ENCODE measurements around the gene OR2G2.

DNA sequence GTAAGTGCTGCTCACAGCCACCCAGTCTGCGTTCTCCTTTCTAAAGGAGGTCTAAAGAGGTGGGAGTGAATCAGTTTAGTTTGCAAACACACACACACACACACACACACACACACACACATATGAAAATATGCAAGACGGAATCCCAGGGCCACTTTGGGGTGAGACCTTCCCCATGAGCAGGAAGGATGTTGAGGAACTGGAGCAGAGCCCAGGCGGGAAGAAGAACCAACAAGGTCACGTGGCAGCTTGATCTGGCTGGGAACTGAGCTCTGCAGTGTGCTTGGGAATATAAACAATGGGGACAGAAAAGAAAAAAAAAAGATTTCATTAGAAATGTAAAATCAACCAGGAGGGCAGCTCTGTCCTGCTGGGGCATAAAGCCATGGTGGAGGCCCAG is 49.9 kb downstream of the OR2G2 start:
- TF ChIP-seq, protein P1, sequence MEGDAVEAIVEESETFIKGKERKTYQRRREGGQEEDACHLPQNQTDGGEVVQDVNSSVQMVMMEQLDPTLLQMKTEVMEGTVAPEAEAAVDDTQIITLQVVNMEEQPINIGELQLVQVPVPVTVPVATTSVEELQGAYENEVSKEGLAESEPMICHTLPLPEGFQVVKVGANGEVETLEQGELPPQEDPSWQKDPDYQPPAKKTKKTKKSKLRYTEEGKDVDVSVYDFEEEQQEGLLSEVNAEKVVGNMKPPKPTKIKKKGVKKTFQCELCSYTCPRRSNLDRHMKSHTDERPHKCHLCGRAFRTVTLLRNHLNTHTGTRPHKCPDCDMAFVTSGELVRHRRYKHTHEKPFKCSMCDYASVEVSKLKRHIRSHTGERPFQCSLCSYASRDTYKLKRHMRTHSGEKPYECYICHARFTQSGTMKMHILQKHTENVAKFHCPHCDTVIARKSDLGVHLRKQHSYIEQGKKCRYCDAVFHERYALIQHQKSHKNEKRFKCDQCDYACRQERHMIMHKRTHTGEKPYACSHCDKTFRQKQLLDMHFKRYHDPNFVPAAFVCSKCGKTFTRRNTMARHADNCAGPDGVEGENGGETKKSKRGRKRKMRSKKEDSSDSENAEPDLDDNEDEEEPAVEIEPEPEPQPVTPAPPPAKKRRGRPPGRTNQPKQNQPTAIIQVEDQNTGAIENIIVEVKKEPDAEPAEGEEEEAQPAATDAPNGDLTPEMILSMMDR (IDR thresholded peaks at IDR 0.05 in 2 of 3, conservative IDR thresholded peaks at IDR 0.05 in 1 of 3; ENCODE audit: borderline replicate concordance in 1 of 3, insufficient read depth in 1 of 3, low read depth in 2 of 3, low read length in 2 of 3): no peak
- TF ChIP-seq POLR2A (IDR thresholded peaks at IDR 0.05; ENCODE audit: borderline replicate concordance, extremely low read depth, insufficient read depth, insufficient read length): no peak
- TF ChIP-seq CEBPB (IDR thresholded peaks at IDR 0.05; ENCODE audit: low read depth): no peak
- no peak for TF ChIP-seq FOSL1 (IDR thresholded peaks at IDR 0.05; ENCODE audit: low read depth)
- TF ChIP-seq RAD21 (IDR thresholded peaks at IDR 0.05; ENCODE audit: low read depth): no peak
- TF ChIP-seq EZH2phosphoT487 (IDR thresholded peaks at IDR 0.05; ENCODE audit: borderline replicate concordance): no peak
- TF ChIP-seq POLR2AphosphoS5 (IDR thresholded peaks at IDR 0.05; ENCODE audit: low read depth, low read length): no peak
